ENCODE results near the gene CRIP1.

The CRIP1 gene

GRCh38 chr14:105479431-105480158 lies 7.1 kb upstream of the CRIP1 start:
- in situ Hi-C loops (cut with MboI; ENCODE audit: low sequenced_read_pairs) = loop anchor here (25.0 kb wide), 1 partner anchor 117 kb away; no protein-coding TSS in a partner anchor

GRCh38 chr14:105480199-105480746 lies 6.4 kb upstream of the CRIP1 start:
- in situ Hi-C loops (cut with MboI; ENCODE audit: low sequenced_read_pairs) = loop anchor here (25.0 kb wide), 1 partner anchor 118 kb away; no protein-coding TSS in a partner anchor

- in situ Hi-C loops (cut with MboI; ENCODE audit: low sequenced_read_pairs) = loop anchor here (25.0 kb wide), 1 partner anchor 119 kb away; no protein-coding TSS in a partner anchor
These were observed 5.6 kb upstream of the CRIP1 start for GRCh38 chr14:105480807-105481801.

- in situ Hi-C loops (cut with MboI; ENCODE audit: low sequenced_read_pairs) = loop anchor here (25.0 kb wide), 1 partner anchor 120 kb away; no protein-coding TSS in a partner anchor
These were observed 4.7 kb upstream of the CRIP1 start for GRCh38 chr14:105481886-105482457.

- in situ Hi-C loops (cut with MboI; ENCODE audit: low sequenced_read_pairs) = loop anchor here (25.0 kb wide), 1 partner anchor 120 kb away; no protein-coding TSS in a partner anchor
These were observed 4.1 kb upstream of the CRIP1 start for GRCh38 chr14:105482486-105483110.

- in situ Hi-C loops (cut with MboI; ENCODE audit: low sequenced_read_pairs) = loop anchor here (25.0 kb wide), 1 partner anchor 121 kb away; no protein-coding TSS in a partner anchor
These were observed 3.2 kb upstream of the CRIP1 start for GRCh38 chr14:105483300-105484068.

- in situ Hi-C loops (cut with MboI; ENCODE audit: low sequenced_read_pairs) = loop anchor here (25.0 kb wide), 1 partner anchor 122 kb away; no protein-coding TSS in a partner anchor
These were observed 2.4 kb upstream of the CRIP1 start for GRCh38 chr14:105484069-105484996.

GRCh38 chr14:105484997-105485393 lies 1.7 kb upstream of the CRIP1 start:
- in situ Hi-C loops (cut with MboI; ENCODE audit: low sequenced_read_pairs) = loop anchor here (25.0 kb wide), 1 partner anchor 123 kb away; no protein-coding TSS in a partner anchor

- in situ Hi-C loops (cut with MboI; ENCODE audit: low sequenced_read_pairs) = loop anchor here (25.0 kb wide), 1 partner anchor 123 kb away; no protein-coding TSS in a partner anchor
These were observed 935 bp upstream of the CRIP1 start for GRCh38 chr14:105485739-105486162.

- in situ Hi-C loops (cut with MboI; ENCODE audit: low sequenced_read_pairs) = loop anchor here (25.0 kb wide), 1 partner anchor 125 kb away; no protein-coding TSS in a partner anchor
These were observed 325 bp downstream of the CRIP1 start for GRCh38 chr14:105486974-105487448.

- in situ Hi-C loops (cut with MboI; ENCODE audit: low sequenced_read_pairs) = loop anchor here (25.0 kb wide), 1 partner anchor 125 kb away; no protein-coding TSS in a partner anchor
These were observed 831 bp downstream of the CRIP1 start for GRCh38 chr14:105487449-105487985.

- in situ Hi-C loops (cut with MboI; ENCODE audit: low sequenced_read_pairs) = loop anchor here (25.0 kb wide), 1 partner anchor 126 kb away; no protein-coding TSS in a partner anchor
These were observed 1.5 kb downstream of the CRIP1 start for GRCh38 chr14:105487986-105488777.

- in situ Hi-C loops (cut with MboI; ENCODE audit: low sequenced_read_pairs) = loop anchor here (25.0 kb wide), 1 partner anchor 127 kb away; no protein-coding TSS in a partner anchor
These were observed 2.3 kb downstream of the CRIP1 start for GRCh38 chr14:105488781-105489541.

- in situ Hi-C loops (cut with MboI; ENCODE audit: low sequenced_read_pairs) = loop anchor here (25.0 kb wide), 1 partner anchor 127 kb away; no protein-coding TSS in a partner anchor
These were observed 3.0 kb downstream of the CRIP1 start for GRCh38 chr14:105489542-105490266.

GRCh38 chr14:105490267-105490571 lies 3.5 kb downstream of the CRIP1 start:
- in situ Hi-C loops (cut with MboI; ENCODE audit: low sequenced_read_pairs) = loop anchor here (25.0 kb wide), 1 partner anchor 128 kb away; no protein-coding TSS in a partner anchor

All from HL-60/S4 treated with retinoic acid at 250 ng/mL for 4 days and 3 days (cell line).